Ecto neural progenitor cell (in vitro differentiated cells): ENCODE data around the gene PTPMT1.
A peak's percentile ranks its signal among the peaks of the same experiment; 100 is the strongest.
"Not testable (repeated sequence)": the region's sequence is repeated elsewhere in the genome, so short reads cannot be mapped to it uniquely, and the experiment has no call there.

Source experiments
- DNase-seq: peaks from one replicate; pipeline ENCODE4 v3.0.0-alpha.2; 2018; ENCODE audit warnings: low spot score

The PTPMT1 gene

GRCh38 chr11:47546274-47546673 lies 19.1 kb upstream of the PTPMT1 start:
- DNase-seq: not testable (repeated sequence)

- DNase-seq: no peak
These were observed 14.9 kb upstream of the PTPMT1 start for GRCh38 chr11:47550288-47551047.

DNA sequence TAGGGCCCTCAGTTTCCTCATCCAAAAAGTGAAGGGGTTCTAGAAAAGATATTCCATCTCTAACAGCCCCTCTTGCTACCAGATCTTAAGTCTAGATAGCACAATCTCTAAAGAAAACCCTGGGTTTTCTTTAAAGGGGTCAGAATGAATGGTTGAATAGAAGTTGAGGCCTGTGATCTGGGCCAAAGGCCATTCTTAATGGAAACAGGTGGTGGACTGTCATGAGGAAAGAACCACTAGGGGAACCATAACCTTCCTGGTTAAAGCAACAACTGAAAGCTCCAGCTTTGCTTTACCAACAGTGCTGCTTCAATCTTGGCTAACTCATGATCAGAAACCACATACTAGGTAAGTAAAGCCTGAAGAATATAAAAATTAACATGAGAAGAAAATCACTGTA lies 14.3 kb upstream of the PTPMT1 start:
- DNase-seq: no peak

GRCh38 chr11:47552056-47552565 lies 13.3 kb upstream of the PTPMT1 start:
- DNase-seq: peak; percentile 63

DNA sequence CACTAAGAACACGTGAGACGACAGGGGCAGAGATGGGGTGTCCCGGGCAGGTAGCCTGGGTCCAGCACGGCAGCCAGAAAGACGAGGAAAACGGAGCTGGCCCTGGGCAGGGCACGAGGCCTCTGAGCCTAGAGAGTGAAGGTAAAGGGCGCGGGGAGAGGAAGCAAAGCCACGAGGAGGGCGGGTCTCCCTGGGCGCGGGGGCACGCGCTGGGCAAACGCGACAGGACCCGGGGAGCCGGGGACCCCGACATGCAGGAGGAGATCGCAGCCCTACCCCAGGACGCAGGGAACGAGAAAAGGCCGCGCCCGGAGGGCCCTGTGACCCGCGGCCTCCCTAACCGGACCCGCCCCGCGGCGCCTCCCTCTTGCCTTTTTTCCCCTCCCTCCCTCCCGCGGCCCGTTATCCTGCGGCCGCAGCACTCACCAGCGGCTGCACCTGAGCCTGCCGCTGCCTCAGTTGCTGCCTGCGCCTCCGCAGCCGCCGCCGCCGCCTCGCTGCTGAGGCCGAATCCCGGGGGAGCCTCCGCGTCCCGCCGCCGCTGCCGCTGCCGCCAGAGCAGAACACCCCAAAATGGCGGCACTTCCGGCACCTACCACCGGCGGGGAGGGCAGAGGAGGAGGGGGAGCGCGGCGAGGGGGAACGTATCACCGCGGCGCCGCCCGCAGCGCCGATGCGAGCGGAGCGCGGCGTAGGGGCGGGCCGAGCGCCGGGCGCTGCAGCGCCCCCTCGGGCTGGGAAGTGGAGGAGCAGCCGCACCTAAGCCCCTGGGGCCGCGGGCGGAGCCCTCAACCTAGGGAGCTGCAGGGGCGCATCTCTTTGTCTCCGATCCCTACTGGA lies 12.6 kb upstream of the PTPMT1 start, which contains the start of gene CELF1:
Gene CELF1 (minus strand): TSS at position 567 of the 840 bp plus-strand sequence. CDS start 53,609 bp downstream, outside the sequence.
- DNase-seq: peak; percentile 94

DNA sequence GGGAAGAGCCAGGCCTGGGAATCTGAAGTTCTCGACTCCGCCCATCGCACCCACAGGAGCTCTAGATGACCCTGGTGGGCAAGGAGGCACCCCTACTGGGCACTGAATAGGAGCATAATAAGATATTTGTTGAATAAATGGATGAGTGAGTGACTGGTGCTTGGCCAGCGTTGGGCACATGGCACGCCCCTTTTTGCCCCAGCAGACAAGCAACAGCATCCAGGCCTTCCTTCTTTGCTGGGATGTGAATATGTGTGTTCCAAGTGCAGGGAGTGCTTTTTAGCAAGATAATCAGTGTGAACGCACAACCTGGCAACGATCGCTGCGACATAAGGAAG lies 12.0 kb upstream of the PTPMT1 start:
- no peak for DNase-seq

DNA sequence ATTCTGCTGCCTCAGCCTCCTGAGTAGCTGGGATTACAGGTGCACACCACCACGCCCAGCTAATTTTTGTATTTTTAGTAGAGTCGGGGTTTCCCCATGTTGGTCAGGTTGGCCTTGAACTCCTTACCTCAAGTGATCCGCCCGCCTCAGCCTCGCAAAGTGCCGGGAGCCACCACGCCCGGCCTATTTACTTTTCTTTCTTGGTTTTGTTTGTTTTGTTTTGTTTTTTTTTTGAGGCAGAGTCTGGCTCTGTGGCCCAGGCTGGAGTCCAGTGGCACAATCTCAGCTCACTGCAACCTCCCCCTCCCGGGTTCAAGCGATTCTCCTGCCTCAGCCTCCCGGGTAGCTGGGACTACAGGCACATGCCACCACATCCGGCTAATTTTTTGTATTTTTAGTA lies 8.4 kb upstream of the PTPMT1 start:
- not testable (repeated sequence) for DNase-seq

- no peak for DNase-seq
These were observed 6.7 kb upstream of the PTPMT1 start for GRCh38 chr11:47558695-47559094.

DNA sequence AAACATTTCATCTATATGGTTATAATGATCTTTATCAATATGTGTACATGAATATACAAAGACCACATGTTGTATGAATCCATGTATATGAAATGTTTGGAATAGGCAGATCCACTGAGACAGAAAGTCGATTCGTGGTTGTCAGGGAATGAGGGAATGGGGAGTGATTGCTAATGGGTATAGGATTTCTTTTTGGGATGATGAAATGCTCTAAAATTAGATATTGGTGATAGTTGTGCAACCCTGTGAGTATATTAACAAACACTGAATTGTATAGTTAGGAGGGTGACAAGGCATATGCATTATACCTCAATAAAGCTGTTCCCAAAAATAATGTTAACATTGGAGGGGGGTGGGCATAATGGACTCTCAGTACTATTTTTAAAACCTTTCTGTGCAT lies 5.0 kb upstream of the PTPMT1 start:
- no peak for DNase-seq

DNA sequence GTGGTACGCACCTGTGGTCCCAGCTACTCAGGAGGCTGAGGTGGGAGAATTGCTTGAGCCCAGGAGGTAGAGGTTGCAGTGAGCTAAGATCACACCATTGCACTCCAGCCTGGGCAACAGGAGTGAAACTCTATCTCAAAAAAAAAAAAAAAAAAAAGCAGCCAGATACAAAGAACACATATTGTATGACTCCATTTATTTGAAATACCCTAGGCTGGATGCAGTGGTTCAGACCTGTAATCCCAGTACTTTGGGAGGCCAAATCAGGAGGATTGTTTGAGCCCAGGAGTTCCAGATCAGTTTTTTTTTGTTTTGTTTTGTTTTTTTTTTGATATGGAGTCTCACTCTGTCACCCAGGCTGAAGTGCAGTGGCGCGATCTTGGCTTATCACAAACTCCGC lies 3.0 kb upstream of the PTPMT1 start:
- DNase-seq: not testable (repeated sequence)

DNA sequence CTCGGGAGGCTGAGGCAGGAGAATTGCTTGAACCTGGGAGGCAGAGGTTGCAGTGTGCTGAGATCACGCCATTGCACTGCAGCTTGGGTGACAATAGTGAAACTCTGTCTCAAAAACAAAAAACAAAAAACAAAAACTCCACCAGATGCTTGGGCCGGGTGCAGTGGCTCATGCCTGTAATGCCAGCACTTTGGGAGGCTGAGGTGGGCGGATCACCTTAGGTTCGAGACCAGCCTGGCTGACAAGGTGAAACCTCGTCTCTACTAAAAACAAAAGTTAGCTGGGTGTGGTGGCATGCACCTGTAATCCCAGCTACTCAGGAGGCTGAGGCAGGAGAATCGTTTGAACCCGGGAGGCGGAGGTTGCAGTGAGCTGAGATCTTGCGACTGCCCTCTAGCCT lies 1.0 kb upstream of the PTPMT1 start:
- DNase-seq: not testable (repeated sequence)

DNA sequence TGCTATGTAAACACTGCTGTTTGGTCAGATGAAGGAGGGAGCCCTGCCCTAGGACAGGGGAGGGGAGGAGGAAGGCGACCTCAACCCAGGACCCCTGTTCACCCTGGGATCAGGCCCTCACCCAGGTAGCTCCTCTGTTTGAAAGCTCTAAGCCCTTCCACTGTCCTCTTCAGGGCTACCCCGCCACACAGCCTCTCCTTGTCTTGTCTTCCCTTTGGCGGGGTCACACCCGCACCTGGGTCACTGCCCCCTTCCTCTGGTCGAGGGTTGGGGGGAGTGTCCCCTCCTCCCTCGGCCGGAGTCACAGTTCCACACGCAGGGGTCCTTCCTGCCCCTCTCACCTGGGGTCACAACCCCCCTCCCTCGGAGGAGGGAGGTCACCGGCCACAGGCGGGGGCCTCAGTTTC lies 463 bp upstream of the PTPMT1 start:
- no peak for DNase-seq

- DNase-seq: no peak
These were observed 825 bp downstream of the PTPMT1 start for GRCh38 chr11:47566149-47566698.

DNA sequence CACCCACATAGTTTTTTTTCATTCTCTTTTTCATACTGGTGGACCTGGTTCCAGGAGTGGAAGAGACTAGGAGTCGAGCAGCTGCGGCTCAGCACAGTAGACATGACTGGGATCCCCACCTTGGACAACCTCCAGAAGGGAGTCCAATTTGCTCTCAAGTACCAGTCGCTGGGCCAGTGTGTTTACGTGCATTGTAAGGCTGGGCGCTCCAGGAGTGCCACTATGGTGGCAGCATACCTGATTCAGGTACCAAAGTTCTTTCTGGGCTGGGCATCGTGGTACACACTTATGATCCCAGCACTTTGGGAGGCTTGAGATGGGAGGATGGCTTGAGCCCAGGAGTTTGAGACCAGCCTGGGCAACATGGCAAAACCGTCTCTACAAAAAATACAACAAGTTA lies 4.2 kb downstream of the PTPMT1 start:
- no peak for DNase-seq

DNA sequence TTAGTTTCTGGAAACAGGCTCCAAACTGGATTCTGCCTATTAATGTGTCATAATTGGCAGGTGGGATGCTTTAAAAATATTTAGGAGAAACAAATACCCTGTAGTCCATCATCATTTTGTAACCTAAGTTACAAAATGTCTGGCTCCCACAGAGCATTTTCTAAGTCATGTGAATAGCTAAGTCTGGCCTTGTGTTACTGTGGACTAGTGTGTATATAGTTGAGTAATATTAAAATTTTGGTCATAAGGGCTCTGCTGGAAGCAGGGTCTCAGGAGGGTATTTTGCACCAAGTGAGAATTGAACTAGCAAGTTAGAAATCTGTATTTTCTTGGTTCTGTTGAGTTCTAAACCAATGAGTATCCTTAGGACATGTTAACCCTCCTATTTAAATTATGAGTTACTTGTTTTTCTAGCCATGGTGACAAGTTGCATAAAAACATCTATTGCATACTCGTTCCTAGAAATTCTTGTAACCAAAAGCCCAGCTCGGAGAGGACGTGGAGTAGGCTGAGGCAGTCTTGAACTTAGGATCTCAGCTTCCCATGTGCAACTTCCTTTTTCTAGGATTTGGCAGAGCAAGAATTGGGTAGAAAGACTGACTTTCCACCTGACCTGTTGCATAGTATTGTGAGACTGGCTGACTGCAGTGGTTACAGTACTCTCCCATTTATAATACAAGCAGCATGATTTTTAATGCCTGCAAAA lies 5.4 kb downstream of the PTPMT1 start:
- DNase-seq: no peak

- no peak for DNase-seq
These were observed 5.9 kb downstream of the PTPMT1 start for GRCh38 chr11:47571357-47571729.

DNA sequence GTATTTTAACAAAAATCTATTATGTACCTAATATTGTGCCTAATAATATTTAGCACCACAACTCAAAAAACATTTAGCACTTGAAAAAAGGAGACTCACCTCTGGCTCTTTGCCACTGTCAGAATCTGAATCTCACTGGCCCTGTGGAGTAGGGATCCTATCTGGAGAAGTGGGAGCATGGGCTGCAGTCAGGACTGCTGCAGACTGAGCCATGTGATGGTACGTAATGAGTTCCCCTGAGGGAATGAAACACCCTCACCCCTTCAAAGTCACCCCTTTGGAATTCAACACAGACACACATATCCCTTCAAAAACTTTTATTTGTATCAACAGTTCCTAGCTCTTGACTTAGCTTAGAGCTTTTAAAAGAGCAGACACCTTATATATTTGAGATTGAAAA lies 6.5 kb downstream of the PTPMT1 start:
- DNase-seq: no peak

DNA sequence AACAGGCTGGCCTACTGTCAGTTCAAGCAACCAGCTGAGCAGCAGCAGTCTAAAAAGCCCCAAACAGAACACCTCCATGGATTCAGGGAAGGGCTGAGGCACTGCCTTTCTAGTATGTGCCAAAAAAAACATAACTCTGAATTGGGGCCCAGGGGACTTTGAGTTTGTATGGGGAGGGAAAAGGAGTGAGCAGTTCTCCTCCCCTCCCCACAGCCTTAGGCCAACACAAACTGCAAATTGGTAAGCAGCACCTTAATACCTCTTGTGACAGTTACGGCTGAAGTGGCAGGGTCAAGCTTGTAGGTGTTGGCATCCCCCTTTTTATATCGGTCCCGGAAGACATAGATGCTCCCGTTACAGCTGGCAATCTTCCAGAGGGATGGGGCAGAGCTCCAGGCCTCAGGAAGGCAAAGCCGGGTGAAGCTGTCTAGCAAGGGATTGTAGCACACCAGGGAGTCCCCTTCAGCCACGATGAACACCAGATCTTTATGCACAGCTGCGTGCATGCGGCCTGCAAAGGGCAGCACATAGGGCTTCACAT lies 7.4 kb downstream of the PTPMT1 start:
- no peak for DNase-seq

GRCh38 chr11:47573321-47573720 lies 7.9 kb downstream of the PTPMT1 start:
- no peak for DNase-seq

- DNase-seq: no peak
These were observed 12.2 kb downstream of the PTPMT1 start for GRCh38 chr11:47577460-47578041.
